OCI-LY1 (cell line): Measurements from ENCODE around the gene IL17RE.

Experiments
- H2AFZ ChIP-seq: fragments of 200-600 bp; sonication (generic), shearing (Covaris generic); 2 replicates; pipeline ENCODE4 v1.6.0; 2014; ENCODE audit warnings: antibody characterized with exemption, mild to moderate bottlenecking, low read length
- H3F3A ChIP-seq: fragments of 200-600 bp; sonication (generic), shearing (Covaris generic); 2 replicates; pipeline ENCODE4 v1.6.0; 2014; ENCODE audit warnings: mild to moderate bottlenecking, antibody characterized with exemption, low read length, moderate library complexity; ENCODE audit not compliant: insufficient read depth
- H3K27ac ChIP-seq: fragments of 200-600 bp; sonication (generic); 2 replicates; pipeline ENCODE4 v1.5.1; 2014; ENCODE audit warnings: low read length, mixed run types, mild to moderate bottlenecking, low read depth; ENCODE audit not compliant: poor library complexity, severe bottlenecking
- H3K27me3 ChIP-seq: fragments of 200-600 bp; sonication (generic); 2 replicates; pipeline ENCODE4 v1.6.0; 2014; ENCODE audit warnings: antibody characterized with exemption, mild to moderate bottlenecking, low read length, moderate library complexity; ENCODE audit not compliant: insufficient read depth
- H3K36me3 ChIP-seq: fragments of 200-600 bp; sonication (generic); 2 replicates; pipeline ENCODE4 v1.6.1; 2014; ENCODE audit warnings: mild to moderate bottlenecking, antibody characterized with exemption, low read length, moderate library complexity, mixed read lengths; ENCODE audit not compliant: insufficient read depth
- H3K4me1 ChIP-seq: fragments of 200-600 bp; sonication (generic); 2 replicates; pipeline ENCODE4 v1.5.1; 2014; ENCODE audit warnings: mild to moderate bottlenecking, low read length, moderate library complexity; ENCODE audit not compliant: insufficient read depth, severe bottlenecking
- H3K4me2 ChIP-seq: fragments of 200-600 bp; sonication (generic), shearing (Covaris generic); 2 replicates; pipeline ENCODE4 v1.6.1; 2014; ENCODE audit warnings: low read length
- H3K4me3 ChIP-seq: fragments of 200-600 bp; sonication (generic); 2 replicates; pipeline ENCODE4 v1.5.1; 2014; ENCODE audit warnings: low read length, low read depth, mild to moderate bottlenecking, mixed read lengths; ENCODE audit not compliant: poor library complexity, severe bottlenecking
- H3K79me2 ChIP-seq: fragments of 200-600 bp; shearing (Covaris generic); 2 replicates; pipeline ENCODE4 v1.6.1; 2016; ENCODE audit warnings: mixed run types, low read length, mixed read lengths; ENCODE audit not compliant: insufficient read depth
- H3K9ac ChIP-seq: fragments of 200-600 bp; sonication (generic), shearing (Covaris generic); 2 replicates; pipeline ENCODE4 v1.6.1; 2014; ENCODE audit warnings: mild to moderate bottlenecking, low read length, mixed read lengths
- H3K9me2 ChIP-seq: fragments of 200-600 bp; sonication (generic), shearing (Covaris generic); 2 replicates; pipeline ENCODE4 v1.6.1; 2014; ENCODE audit warnings: low read depth, mild to moderate bottlenecking, low read length, mixed read lengths
- H3K9me3 ChIP-seq: fragments of 200-600 bp; shearing (Covaris generic); 2 replicates; pipeline ENCODE4 v1.6.1; 2014; ENCODE audit warnings: low read length, mixed read lengths
- H4K20me1 ChIP-seq: fragments of 200-600 bp; sonication (generic), shearing (Covaris generic); 2 replicates; pipeline ENCODE4 v1.6.0; 2016; ENCODE audit warnings: mild to moderate bottlenecking, low read length; ENCODE audit not compliant: insufficient read depth
- CTCF ChIP-seq: fragments of 200-600 bp; sonication (generic), shearing (Covaris generic); IDR thresholded peaks from 2 replicates; pipeline ENCODE4 v1.5.1; 2017; ENCODE audit warnings: mild to moderate bottlenecking, antibody characterized with exemption, low read length, moderate library complexity, mixed read lengths
- EZH2 ChIP-seq: fragments of 200-600 bp; sonication (generic), shearing (Covaris generic); IDR thresholded peaks from 2 replicates; pipeline ENCODE4 v1.8.0; 2017; ENCODE audit warnings: borderline replicate concordance, mixed run types, mild to moderate bottlenecking, antibody characterized with exemption, low read length, moderate library complexity, mixed read lengths

IL17RE gene

GRCh38 chr3:9942934-9943690 is 40.5 kb downstream of the IL17RE start:
- Histone ChIP-seq H2AFZ (no peak overlapping the region), H3K4me3 (no peak overlapping the region), H3K27ac (no peak overlapping the region), H3K27me3 (no peaks in the 10 kb centered on the region), H3K4me2 (no peak overlapping the region), H3K79me2 (no peaks in the 10 kb centered on the region), H3K36me3 (peaks cover 14% of the 10 kb centered on the region), H3K9me2 (no peaks in the 10 kb centered on the region), H3K9me3 (no peaks in the 10 kb centered on the region), H4K20me1 (no peaks in the 10 kb centered on the region), H3K9ac (no peak overlapping the region), H3F3A (no peaks in the 10 kb centered on the region), H3K4me1 (peaks cover 4% of the 10 kb centered on the region)
- TF ChIP-seq EZH2 (no peak), CTCF (no peak)

- Histone ChIP-seq H3K79me2 (no peaks in the 10 kb centered on the region), H3K9ac (no peak overlapping the region), H3K27ac (no peak overlapping the region)
These were observed 41.6 kb downstream of the IL17RE start for GRCh38 chr3:9944271-9944670.

GRCh38 chr3:9945358-9945757 is 42.7 kb downstream of the IL17RE start:
- H3K4me2 ChIP-seq: no peak overlapping the region
- H3K9me3 ChIP-seq: no peaks in the 10 kb centered on the region
- H3K9ac ChIP-seq: no peak overlapping the region

More at GRCh38 chr3:9944271-9944670, 41.6 kb downstream of the IL17RE start:
- H3K9me2 ChIP-seq: no peaks in the 10 kb centered on the region
- no peaks in the 10 kb centered on the region for H3F3A ChIP-seq
- H3K4me1 ChIP-seq: peaks cover 4% of the 10 kb centered on the region
- H3K36me3 ChIP-seq: peaks cover 12% of the 10 kb centered on the region
- TF ChIP-seq CTCF: no peak
- TF ChIP-seq EZH2: no peak
- no peaks in the 10 kb centered on the region for H3K27me3 ChIP-seq
- H4K20me1 ChIP-seq: no peaks in the 10 kb centered on the region
- no peak overlapping the region for H3K4me2 ChIP-seq
- H3K4me3 ChIP-seq: no peak overlapping the region
- H3K9me3 ChIP-seq: no peaks in the 10 kb centered on the region
- no peak overlapping the region for H2AFZ ChIP-seq

More at GRCh38 chr3:9945358-9945757, 42.7 kb downstream of the IL17RE start:
- no peaks in the 10 kb centered on the region for H4K20me1 ChIP-seq
- no peak overlapping the region for H3K27ac ChIP-seq
- H3K79me2 ChIP-seq: no peaks in the 10 kb centered on the region
- no peaks in the 10 kb centered on the region for H3K9me2 ChIP-seq
- peaks cover 4% of the 10 kb centered on the region for H3K4me1 ChIP-seq
- H2AFZ ChIP-seq: no peak overlapping the region
- H3K4me3 ChIP-seq: peak overlapping the region; percentile 66
- no peak for TF ChIP-seq CTCF
- TF ChIP-seq EZH2: no peak
- no peaks in the 10 kb centered on the region for H3F3A ChIP-seq
- no peaks in the 10 kb centered on the region for H3K27me3 ChIP-seq
- peaks cover 12% of the 10 kb centered on the region for H3K36me3 ChIP-seq
